GM21529 (cell line): ENCODE data around the gene POLK.
"Not testable (repeated sequence)": the region's sequence is repeated elsewhere in the genome, so short reads cannot be mapped to it uniquely, and the experiment has no call there.

ENCODE experiments used
- ATAC-seq: cut with Tn5 transposase; IDR thresholded peaks from one replicate; pipeline ENCODE4 v1.9.1; 2021; ENCODE audit not compliant: unreplicated experiment

The POLK gene

DNA sequence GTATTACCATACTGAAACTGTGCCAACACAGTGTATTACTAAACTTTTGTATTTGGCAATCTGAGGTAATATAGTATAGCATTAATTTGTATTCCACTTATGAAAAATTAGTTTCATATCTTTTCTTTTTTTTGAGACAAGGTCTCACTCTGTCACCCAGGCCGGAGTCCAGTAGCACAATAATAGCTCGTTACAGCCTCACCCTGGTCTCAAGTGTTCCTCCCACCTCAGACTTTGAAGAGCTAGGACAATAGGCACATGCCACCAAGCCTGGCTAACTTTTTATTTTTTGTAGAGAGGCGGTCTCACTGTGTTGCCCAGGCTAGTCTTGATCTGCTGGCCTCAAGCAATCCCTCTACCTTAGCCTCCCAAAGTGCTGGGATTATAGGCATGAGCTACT is 36.1 kb downstream of the POLK start:
- no peak for ATAC-seq

DNA sequence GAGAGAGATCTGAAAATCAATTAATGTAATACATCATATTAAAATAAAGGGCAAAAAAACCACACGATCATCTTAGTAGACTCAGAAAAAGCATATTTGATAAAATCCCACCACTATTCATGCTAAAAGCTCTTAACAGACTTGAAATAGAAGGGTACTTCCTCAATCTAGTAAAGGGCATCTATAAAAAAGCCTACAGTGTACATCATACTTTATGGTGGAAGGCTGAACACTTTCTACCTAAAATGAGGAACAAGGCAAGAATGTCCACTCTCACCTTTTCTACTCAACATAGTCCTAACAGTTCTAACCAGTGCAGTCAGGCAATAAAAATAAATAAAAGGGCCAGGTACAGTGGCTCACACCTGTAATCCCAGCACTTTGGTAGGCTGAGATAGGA is 38.9 kb downstream of the POLK start:
- ATAC-seq, result no peak

DNA sequence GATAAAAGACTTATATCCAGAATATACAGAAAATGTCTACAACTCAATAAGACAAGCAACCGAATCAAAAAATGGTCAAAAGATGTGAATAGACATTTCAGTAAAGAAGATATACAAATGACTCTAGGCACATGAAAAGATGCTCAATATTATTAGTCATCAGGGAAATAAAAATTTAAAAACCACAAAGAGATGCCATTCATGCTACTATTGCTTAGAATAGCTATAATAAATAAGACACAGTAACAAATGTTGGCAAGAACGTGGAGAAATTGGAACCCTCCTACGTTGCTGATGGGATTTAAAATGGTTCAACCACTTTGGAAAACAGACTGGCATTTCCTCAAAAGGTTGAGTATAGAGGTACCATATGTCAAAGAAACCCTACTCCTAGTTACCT is 39.8 kb downstream of the POLK start:
- ATAC-seq, result no peak

DNA sequence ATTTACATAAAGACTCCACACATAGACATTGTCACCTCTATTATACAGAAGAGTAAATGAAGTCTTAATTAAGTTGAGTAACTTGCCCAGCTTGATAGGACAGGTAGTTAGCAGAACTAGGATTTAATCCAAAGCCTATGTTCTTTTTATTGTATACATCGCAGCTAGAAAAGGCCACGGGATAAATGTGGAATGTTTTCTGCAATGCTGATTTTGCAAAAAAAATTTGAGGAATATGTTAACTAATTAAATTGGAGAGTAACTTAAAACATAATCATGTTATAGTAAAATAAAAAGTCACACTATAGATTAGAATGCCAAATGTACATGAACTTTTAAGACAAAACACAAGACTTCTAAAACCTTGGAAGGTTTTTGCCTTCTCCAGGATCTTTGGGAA is 41.1 kb downstream of the POLK start:
- ATAC-seq, result no peak

DNA sequence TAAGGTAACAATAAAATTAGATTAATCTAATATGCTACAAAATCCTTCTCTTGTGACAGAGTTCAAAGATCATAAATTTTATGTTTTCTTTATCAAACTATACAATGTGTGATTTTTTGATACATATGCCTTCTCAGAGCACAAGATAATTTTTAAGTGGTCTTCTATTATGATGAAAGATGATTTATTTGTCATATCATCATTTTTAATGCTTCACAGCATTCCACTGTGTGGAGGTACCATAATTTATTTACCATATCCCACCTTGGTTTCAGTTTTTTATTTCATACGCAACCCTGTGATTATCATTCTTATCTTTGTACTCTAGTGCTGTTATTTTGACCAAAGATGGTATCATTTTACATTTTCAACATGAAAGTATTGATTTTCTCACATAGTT is 41.7 kb downstream of the POLK start:
- ATAC-seq, result no peak

DNA sequence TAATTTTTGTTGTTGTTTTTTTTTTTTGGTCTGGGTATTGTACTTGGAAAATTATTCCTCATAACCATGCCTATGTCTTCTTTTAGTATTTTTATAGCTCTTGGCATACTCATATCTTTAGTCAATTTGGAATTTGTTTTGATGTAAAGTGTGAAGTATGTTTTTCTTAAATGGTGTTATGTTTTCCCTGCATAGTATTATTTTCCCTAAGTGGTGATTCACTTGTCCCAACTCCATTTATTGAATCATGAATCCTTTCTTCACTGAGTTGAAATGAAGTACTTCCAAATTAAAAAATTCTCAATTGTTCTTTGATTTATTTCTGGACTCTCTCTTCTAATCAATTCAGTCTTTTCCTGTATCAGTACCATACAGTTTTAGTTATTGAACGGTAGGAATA is 46.5 kb downstream of the POLK start:
- ATAC-seq, result no peak

DNA sequence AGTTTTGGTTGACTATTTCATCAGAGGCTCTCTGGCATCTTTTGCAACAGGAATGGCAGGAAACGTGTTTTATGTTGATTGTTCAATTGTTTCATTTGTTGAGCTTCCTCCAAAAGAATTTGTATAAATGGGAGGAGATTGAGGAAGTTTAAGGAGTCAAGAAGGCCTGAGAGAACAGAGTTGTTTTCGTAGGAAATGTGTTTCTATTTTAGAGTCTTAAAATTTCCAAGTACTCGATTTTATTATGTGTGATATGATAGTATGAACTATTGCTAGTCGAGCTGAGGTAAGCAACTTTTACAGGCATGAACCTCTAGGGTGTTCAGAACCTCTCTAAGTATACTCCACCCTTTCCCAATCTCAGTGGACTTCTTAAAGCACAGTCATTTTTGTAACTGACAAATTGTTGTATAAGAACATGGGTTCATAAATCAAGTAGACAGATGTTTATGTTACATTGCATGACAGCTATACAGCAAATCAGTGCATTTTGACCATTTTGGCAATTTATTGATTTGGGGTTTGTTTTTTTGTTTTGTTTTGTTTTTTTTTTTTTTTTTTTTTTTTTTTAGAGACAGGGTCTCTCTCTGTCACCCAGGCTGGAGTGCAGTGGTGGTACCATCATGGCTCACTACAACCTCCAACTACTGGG is 47.4 kb downstream of the POLK start:
- ATAC-seq, result no peak

DNA sequence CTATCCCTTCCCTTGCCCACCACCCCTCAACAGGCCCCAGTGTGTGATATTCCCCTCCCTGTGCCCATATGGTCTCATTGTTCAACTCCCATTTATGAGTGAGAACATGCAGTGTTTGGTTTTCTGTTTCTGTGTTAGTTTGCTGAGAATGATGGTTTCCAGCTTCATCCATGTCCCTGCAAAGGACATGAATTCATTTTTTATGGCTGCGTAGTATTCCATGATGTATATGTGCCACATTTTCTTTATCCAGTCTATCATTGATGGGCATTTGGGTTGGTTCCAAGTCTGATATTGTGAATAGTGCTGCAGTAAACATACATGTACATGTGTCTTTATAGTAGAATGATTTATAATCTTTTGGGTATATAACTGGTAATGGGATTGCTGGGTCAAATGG is 49.0 kb downstream of the POLK start:
- ATAC-seq, result not testable (repeated sequence)

DNA sequence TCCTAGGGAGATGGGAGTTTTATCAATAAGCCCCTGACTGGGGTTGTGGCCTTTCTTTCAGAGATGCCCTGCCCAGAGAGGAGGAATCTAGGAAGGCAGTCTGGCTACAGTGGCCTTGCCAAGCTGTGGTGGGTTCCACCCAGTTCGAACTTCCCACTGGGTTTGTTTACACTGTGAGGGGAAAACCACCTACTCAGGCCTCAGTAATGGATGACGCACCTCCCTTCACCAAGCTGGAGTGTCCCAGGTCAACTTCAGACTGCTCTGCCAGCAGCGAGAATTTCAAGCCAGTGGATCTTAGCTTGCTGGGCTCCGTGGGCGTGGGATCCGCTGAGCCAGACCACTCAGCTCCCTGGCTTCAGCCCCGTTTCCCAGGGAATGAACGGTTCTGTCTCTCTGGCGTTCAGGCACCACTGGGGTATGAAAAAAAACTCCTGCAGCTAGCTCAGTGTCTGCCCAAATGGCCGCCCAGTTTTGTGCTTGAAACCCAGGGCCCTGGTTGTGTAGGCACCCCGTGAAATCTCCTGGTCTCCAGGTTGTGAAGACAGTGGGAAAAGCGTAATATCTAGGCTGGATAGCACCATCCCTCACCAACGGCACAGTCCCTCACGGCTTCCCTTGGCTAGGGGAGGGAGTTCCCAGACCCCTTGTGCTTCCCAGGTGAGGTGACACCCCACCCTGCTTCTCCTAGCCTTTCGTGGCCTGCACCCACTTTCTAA is 54.5 kb downstream of the POLK start:
- ATAC-seq, result not testable (repeated sequence)

DNA sequence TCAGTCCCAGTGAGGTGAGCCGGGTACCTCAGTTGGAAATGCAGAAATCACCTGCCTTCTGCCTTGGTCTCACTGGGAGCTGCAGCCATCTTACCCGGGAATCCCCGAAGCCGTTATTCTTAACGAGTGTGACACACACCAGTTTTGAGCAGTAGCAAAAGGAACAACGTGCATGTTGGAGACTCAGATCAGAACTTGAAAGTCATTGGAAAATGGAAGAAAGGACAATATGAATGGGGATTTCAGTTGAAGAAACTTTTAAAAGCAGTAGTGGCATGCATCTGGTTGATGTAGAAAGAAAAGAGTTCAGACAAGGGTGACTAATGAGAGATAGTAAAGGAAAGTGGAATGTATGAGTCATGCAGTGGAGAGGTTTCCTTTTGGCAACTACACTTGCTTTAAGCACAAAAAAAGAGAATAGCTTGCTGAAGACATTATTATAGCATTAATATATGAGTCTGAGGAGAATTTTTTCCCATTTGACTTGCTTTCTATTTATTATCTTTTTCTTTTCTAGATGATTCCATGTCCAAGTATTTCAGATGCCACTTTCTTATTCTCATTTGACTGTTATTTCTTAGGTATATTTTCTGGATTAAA is 55.1 kb downstream of the POLK start:
- ATAC-seq, result peak; percentile 87

DNA sequence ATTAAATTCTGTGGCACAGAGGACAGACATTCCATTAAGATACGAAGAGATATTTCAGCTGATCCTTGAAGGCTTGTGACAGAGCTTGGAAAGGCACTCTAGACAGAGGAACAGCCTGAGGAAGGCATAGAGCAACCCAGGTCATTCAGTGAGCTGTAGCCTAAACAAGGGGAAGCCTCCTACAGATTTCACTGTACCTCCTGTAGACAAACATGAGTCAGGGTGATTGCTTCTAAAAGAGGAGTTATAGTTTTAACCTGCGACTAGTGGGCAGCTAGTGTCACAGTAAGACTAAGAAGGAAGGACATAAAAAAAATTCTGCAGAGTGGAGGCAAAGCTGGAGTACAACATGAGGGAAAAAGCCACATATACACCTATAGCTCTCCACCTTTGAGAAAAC is 56.0 kb downstream of the POLK start:
- ATAC-seq, result peak; percentile 45

DNA sequence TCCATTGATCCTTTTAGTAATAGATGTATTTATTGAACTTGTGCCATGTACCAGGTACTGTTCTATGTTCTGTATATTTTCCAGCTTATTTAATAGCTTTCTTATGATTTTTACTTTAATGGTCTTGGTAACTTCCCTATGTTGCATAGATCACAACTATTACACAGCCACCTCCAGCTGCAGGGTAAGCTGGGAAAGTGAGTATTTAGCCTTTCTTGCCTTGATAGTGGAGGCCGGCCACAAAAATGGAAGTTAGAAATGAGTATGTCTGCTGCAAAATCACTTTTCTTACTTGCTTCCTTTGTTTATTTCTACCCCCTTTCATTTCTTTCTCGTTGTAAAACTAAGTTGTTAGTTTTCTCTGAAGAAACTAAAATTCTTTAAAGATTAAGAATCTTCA is 56.5 kb downstream of the POLK start:
- ATAC-seq, result no peak

DNA sequence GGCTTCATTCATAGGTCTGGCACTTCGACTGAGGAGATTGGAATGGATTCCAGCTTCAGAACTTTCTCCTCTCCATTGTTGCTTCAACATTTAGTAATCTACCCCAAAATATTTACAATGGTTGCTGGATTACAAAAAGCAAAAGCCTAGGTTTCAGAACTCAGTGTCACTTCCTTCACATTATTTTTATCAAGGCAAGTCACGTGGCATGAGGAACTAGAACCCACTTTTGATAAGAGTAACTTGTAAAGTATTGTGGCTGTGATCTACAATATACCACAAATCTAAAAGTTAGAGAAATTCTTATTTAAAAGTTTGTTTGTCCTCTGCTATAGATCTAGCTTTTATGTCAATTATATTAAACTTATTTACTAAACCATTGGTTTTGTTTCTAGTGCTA is 59.9 kb downstream of the POLK start:
- no peak for ATAC-seq

DNA sequence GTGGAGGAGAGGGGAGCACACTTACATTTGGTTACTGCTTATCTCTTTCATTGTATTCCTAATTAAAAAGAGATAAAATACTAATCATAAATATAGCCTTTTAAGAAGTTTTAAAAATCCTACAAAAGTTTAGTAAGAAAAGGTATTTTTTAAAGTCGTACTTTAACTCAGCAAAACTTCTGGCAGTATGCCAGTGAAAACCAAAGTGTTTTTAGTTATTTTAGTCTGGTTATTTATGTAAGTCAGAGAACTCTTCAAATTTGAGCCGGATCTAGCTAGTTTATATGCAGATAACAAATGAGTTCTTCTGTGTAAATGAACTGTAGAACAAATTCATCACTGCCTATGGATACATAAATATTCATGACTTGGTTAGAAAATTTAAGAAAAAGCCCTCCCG is 63.1 kb downstream of the POLK start:
- ATAC-seq, result peak; percentile 24

DNA sequence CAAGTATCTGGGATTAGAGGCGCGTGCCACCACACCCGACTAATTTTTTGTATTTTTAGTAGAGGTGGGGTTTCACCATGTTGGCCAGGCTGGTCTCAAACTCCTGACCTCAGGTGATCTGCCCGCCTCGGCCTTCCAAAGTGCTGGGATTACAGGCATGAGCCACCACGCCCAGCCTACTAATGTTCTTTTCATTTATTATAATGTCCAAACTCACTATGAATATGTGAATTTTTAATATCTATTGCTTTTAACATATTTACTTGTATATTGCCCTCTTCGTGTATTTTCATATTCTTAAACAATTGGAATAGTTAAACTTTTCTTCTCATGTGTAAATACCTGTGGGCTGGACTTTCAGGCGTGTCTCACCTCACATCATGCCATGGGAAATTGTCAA is 66.6 kb downstream of the POLK start:
- ATAC-seq, result not testable (repeated sequence)

DNA sequence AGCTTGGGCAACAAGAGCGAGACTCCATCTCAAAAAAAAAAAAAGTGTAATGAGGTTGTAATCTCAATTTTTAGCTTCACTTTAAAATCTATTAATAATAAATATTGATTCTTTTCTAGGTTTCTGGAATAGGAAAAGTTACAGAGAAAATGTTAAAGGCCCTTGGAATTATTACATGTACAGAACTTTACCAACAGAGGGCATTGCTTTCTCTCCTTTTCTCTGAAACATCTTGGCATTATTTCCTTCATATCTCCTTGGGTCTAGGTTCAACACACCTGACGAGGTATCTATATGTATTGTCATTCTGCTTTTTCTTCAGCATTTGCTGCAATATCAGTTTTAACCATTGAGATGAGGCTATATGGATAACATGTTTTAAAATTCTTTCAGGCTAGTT is 73.0 kb downstream of the POLK start:
- no peak for ATAC-seq

DNA sequence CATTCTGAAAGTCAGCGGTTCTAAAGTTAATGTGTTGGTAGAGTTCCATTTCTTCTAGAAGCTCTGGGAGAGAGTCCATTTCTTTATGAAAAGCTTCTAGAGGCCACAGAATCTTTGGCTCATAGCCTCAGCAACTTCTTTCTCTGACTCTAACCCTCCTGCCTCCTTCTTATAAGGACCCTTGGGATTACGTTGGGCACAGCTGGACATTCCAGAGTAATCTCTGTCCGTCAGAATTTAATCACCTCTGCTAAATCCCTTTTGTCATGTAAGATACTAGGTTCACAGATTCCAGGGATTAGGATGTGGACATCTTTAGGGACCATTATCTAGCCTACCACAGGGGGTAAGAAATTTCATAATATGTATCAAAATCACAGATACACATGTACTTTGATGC is 77.0 kb downstream of the POLK start:
- no peak for ATAC-seq

DNA sequence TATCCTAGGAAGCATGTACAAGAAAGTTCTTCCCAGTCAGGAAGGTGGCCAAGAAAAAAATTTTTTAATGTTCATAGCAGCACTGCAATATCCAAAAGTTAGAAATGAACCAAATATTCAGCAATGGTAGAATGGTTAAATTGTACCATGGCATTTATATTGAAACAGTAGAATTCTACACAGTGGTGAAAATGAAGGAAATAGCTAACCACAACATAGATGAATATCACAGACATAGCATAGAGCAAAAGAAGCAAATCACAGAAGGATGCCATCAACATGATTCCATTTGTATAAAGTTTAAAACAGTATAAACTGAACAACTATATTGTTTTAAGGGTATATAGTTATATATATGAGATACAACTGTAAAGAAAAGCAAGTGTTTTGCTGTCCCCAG is 88.8 kb downstream of the POLK start:
- no peak for ATAC-seq

DNA sequence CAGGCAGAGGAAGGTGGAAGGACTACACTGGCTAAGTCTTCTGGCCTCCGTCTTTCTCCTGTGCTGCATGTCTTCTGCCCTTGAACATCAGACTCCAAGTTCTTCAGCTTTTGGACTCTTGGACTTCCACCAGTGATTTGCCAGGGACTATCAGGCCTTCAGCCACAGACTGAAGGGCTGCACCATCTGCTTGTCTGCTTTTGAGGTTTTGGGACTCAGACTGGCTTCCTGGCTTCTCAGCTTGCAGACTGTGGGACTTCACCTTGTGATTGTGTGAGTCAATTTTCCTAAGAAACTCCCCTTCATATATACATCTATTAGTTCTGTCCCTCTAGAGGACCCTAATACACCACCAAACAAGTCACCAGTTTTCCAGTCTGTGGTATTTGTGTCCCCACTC is 89.9 kb downstream of the POLK start:
- ATAC-seq, result no peak

DNA sequence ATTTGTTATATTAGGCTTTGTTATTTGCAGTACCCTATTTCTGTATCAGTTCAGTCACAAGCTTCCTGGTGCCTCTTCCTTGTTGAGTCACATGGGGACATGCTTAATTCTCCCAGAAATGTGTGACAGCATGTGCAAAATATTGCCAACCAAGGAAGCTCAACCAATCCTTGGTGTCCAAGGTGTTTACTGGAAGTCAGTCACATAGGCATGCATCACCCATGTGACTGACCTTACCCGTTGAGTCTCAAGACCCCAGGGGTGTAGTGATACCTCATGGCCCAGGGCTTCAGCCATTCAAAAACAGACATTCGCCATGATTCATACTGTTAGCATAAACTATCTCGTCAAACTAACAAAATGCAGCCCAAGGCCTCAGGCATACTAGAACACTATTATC is 90.3 kb downstream of the POLK start:
- no peak for ATAC-seq

DNA sequence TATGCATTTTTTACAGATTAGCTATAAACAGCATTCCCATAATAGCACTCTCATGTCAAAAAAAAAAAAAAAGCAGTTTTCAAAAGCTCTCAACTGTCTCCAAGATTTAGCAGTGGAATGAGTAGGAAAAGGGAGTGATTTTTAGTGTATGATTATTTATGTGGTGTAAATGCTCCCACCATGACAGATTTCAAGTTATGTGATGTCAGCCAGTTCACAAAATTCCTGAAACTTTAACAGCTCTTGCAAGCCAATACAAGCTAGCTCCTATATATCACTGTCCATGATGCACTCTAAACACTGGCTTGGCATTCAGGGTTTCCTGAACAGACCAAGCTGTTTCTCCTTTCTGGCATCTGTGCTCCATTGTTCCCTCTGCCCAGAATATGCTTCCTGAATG is 91.7 kb downstream of the POLK start:
- ATAC-seq, result no peak

DNA sequence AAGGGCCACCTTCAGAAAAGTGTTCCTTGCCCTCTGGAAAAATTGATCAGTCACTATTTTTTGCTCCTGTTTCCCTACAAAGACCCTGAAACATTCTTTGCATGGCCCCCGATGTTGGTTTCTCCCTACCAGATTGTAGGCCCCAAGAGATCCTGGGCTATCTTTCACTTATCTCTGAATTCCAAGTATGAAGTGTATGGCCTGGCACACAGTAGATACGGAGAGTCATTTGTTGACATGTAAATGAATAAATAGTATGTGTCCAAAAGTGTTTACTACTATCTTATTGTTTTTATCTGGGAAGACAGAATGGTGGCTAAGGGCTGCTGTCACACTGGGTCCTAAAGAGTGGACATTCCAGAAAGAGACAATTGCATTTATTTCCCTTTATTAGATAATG is 92.1 kb downstream of the POLK start:
- no peak for ATAC-seq

DNA sequence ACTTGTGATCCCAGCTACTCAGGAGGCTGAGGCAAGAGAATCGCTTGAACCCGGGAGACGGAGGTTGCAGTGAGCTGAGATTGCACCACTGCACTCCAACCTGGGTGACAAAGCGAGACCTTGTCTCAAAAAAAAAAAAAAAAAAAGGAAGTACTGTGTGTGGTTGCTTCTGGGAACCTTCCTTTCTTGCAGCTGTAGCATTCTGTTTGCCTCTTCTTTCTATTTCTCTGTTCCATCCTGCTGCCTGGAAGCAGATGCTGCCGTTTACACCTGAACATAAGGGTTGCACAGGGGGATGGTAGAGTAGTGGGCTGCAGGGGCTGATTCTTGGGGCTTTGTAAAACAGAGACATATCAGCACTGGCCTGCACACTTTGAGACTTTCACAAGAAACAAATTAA is 95.7 kb downstream of the POLK start:
- not testable (repeated sequence) for ATAC-seq
